ENCODE data around the gene THOP1.

GRCh38 chr19:2758601-2759313 lies 26.5 kb upstream of the THOP1 start:
- TF ChIP-seq POLR2A (IDR thresholded peaks at IDR 0.05): no peak
- no peak for TF ChIP-seq CTCF (IDR thresholded peaks at IDR 0.05 in 8 of 11, conservative IDR thresholded peaks at IDR 0.05 in 3 of 11)
- no peak for TF ChIP-seq POLR2AphosphoS5 (IDR thresholded peaks at IDR 0.05)
